Type B pancreatic cell (in vitro differentiated cells): ENCODE measurements around the gene PRDM1. TPM values are rescaled to one million over a fixed set of nuclear protein-coding genes. Genes with fewer than 3 reads are reported as not detected.
A peak's percentile ranks its signal among the peaks of the same experiment; 100 is the strongest.

Experiments
- DNase-seq: peaks from one replicate; pipeline ENCODE4 v3.0.0; 2021; ENCODE audit warnings: mixed read lengths; ENCODE audit not compliant: unreplicated experiment; ENCODE audit errors: extremely low spot score
- H3K27ac Mint-ChIP-seq: 2 replicates; pipeline ENCODE4 v1.8.0; 2021; ENCODE audit warnings: mild to moderate bottlenecking, mixed read lengths
- H3K27me3 Mint-ChIP-seq: 2 replicates; pipeline ENCODE4 v1.8.0; 2021; ENCODE audit warnings: mixed read lengths
- H3K36me3 Mint-ChIP-seq: 2 replicates; pipeline ENCODE4 v1.8.0; 2021; ENCODE audit warnings: mixed read lengths
- H3K4me1 Mint-ChIP-seq: one replicate; pipeline ENCODE4 v1.8.0; 2021; ENCODE audit warnings: mixed read lengths; ENCODE audit not compliant: unreplicated experiment
- H3K4me3 Mint-ChIP-seq: 2 replicates; pipeline ENCODE4 v1.8.0; 2021; ENCODE audit warnings: mild to moderate bottlenecking, mixed read lengths
- H3K9me3 Mint-ChIP-seq: 2 replicates; pipeline ENCODE4 v1.8.0; 2021; ENCODE audit warnings: mixed read lengths
- CTCF ChIP-seq: fragments of 200-600 bp; sonication (generic); conservative IDR thresholded peaks from 2 replicates; pipeline ENCODE4 v1.5.0; 2021; ENCODE audit warnings: antibody characterized with exemption, mild to moderate bottlenecking
- total RNA-seq: library from RNA; stranded (reverse); gene quantifications from 2 replicates; pipeline ENCODE4 v1.2.1, GENCODE V29; 2021; ENCODE audit warnings: low replicate concordance

Gene PRDM1
- total RNA-seq, 1 donor from 2014 or later, result 15.5 TPM

- H3K27ac Mint-ChIP-seq, result peak overlapping the region; percentile 64
- no peak for DNase-seq
- H3K36me3 Mint-ChIP-seq, result no peaks in the 10 kb centered on the region
Measured at GRCh38 chr6:106134906-106135634, 48.9 kb downstream of the PRDM1 start.

GRCh38 chr6:106135911-106136571, 49.9 kb downstream of the PRDM1 start:
- no peak overlapping the region for H3K4me3 Mint-ChIP-seq
- H3K36me3 Mint-ChIP-seq, result no peaks in the 10 kb centered on the region
- TF ChIP-seq CTCF, result no peak
- no peaks in the 10 kb centered on the region for H3K9me3 Mint-ChIP-seq
- H3K27ac Mint-ChIP-seq, result no peak overlapping the region
- peaks cover 9% of the 10 kb centered on the region for H3K4me1 Mint-ChIP-seq
- no peaks in the 10 kb centered on the region for H3K27me3 Mint-ChIP-seq
- DNase-seq, result no peak

More at GRCh38 chr6:106134906-106135634, 48.9 kb downstream of the PRDM1 start:
- H3K4me3 Mint-ChIP-seq, result no peak overlapping the region
- TF ChIP-seq CTCF, result no peak
- no peaks in the 10 kb centered on the region for H3K27me3 Mint-ChIP-seq
- H3K9me3 Mint-ChIP-seq, result no peaks in the 10 kb centered on the region
- peaks cover 9% of the 10 kb centered on the region for H3K4me1 Mint-ChIP-seq

- TF ChIP-seq CTCF, result no peak
- H3K27me3 Mint-ChIP-seq, result no peaks in the 10 kb centered on the region
Measured at GRCh38 chr6:106136845-106137244, 50.7 kb downstream of the PRDM1 start.

GRCh38 chr6:106138151-106138550, 52.0 kb downstream of the PRDM1 start:
- Mint-ChIP-seq H3K4me3 (no peak overlapping the region), H3K36me3 (no peaks in the 10 kb centered on the region), H3K27ac (no peak overlapping the region), H3K9me3 (no peaks in the 10 kb centered on the region), H3K27me3 (no peaks in the 10 kb centered on the region), H3K4me1 (peaks cover 26% of the 10 kb centered on the region)
- no peak for TF ChIP-seq CTCF
- no peak for DNase-seq

More at GRCh38 chr6:106136845-106137244, 50.7 kb downstream of the PRDM1 start:
- DNase-seq, result no peak
- Mint-ChIP-seq H3K9me3 (no peaks in the 10 kb centered on the region), H3K4me1 (peaks cover 13% of the 10 kb centered on the region), H3K36me3 (no peaks in the 10 kb centered on the region), H3K4me3 (no peak overlapping the region), H3K27ac (no peak overlapping the region)

GRCh38 chr6:106141441-106142237, 55.5 kb downstream of the PRDM1 start:
- Mint-ChIP-seq H3K27ac (peak overlapping the region; percentile 64), H3K4me3 (no peak overlapping the region), H3K36me3 (no peaks in the 10 kb centered on the region), H3K4me1 (peaks cover 38% of the 10 kb centered on the region), H3K9me3 (no peaks in the 10 kb centered on the region), H3K27me3 (peaks cover 8% of the 10 kb centered on the region)
- DNase-seq, result no peak
- TF ChIP-seq CTCF, result no peak
